Esophagus squamous epithelium (tissue), 4 donors: Measurements from ENCODE around the gene ALOX12.

Experiments used
- CTCF ChIP-seq, 6 experiments: fragments of 450-650 bp in 4 of 6; fragments of 200-600 bp in 2 of 6; sonication (generic) in 2 of 6; IDR thresholded peaks; one replicate each; pipeline ENCODE4 v1.5.1; 2016 to 2019; ENCODE audit warnings: antibody characterized with exemption in 6 of 6, mild to moderate bottlenecking in 4 of 6, moderate library complexity in 4 of 6
- POLR2A ChIP-seq, 4 donors: fragments of 450-650 bp; IDR thresholded peaks; one replicate each; pipeline ENCODE4 v1.6.1; 2017; ENCODE audit warnings: antibody characterized with exemption in 4 of 4, mild to moderate bottlenecking in 4 of 4, moderate library complexity in 3 of 4

- TF ChIP-seq CTCF (IDR thresholded peaks at IDR 0.05) (no peak), POLR2A (IDR thresholded peaks at IDR 0.05) (no peak)
Measured at GRCh38 chr17:6994118-6994598, 1.7 kb upstream of the ALOX12 start.
